K562 (cell line): Measurements from ENCODE around the gene LDLR.

Experiments
- CEBPB ChIP-seq: fragments of 450-650 bp; IDR thresholded peaks from 2 replicates; pipeline ENCODE4 v1.6.1; 2016; ENCODE audit warnings: missing genetic modification characterization, missing compliant biosample characterization
- CTCF ChIP-seq, 3 experiments: IDR thresholded peaks in 2 of 3; conservative IDR thresholded peaks in 1 of 3; 2 replicates each; pipeline ENCODE4 v1.5.1; 2011 to 2012; ENCODE audit warnings: low read length in 3 of 3, mild to moderate bottlenecking in 3 of 3, control low read depth in 2 of 3, improper control_type of control experiment in 1 of 3, inconsistent platforms in 1 of 3, low read depth in 1 of 3, mixed read lengths in 1 of 3, moderate library complexity in 1 of 3; ENCODE audit not compliant: insufficient read depth in 2 of 3
- ETV6 ChIP-seq, 3 experiments: fragments of 150-350 bp in 1 of 3; sonication (generic) in 1 of 3; formaldehyde crosslinking in 1 of 3; IDR thresholded peaks; 2 replicates each; pipeline versions ENCODE4 v1.6.1 to v1.8.0; 2014 to 2022; ENCODE audit warnings: borderline replicate concordance in 2 of 3, low read depth in 2 of 3, antibody characterized with exemption in 1 of 3, low read length in 1 of 3, mild to moderate bottlenecking in 1 of 3, missing genetic modification reagents in 1 of 3
- KLF6 ChIP-seq: fragments of 250-450 bp; sonication (Bioruptor Pico); IDR thresholded peaks from 2 replicates; pipeline ENCODE4 v1.4.0; 2020; ENCODE audit warnings: mild to moderate bottlenecking, moderate library complexity, borderline replicate concordance
- POLR2A ChIP-seq: fragments of 450-650 bp; conservative IDR thresholded peaks from 2 replicates; pipeline ENCODE4 v1.6.1; 2016
- POLR2AphosphoS5 ChIP-seq: IDR thresholded peaks from 2 replicates; pipeline ENCODE4 v1.6.1; 2011; ENCODE audit warnings: mild to moderate bottlenecking, low read depth, low read length, moderate library complexity; ENCODE audit not compliant: control insufficient read depth, insufficient read depth
- TF ChIP-seq, protein P1 (sequence below), 2 experiments: IDR thresholded peaks in 1 of 2; conservative IDR thresholded peaks in 1 of 2; 2 replicates each; pipeline ENCODE4 v1.6.1; 2016; ENCODE audit warnings: low read depth in 2 of 2, mild to moderate bottlenecking in 1 of 2, missing compliant biosample characterization in 1 of 2, missing genetic modification characterization in 1 of 2, moderate library complexity in 1 of 2

DNA sequence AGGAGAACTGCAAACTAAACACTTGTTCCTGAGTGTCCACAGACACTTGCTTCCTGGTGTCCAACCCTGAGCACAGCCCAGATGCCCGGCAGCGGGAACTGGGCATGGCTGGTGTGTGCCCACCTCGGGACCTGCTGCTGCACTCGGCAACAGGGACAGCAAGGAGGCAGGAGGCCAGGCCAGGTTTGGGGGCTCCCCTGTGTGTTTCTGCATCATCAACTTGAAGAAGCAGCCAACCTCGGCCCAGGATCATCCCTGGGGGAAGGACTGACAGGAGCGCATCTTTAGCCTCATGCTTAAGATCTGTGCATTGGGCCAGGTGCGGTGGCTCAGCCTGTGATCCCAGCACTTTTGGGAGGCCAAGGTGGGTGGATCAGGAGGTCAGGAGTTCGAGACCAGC is 35.1 kb upstream of the LDLR start:
- TF ChIP-seq POLR2A, result no peak
- TF ChIP-seq CTCF (IDR thresholded peaks at IDR 0.05 in 2 of 3, conservative IDR thresholded peaks at IDR 0.05 in 1 of 3; ENCODE audit: insufficient read depth in 2 of 3, low read depth in 1 of 3, low read length in 3 of 3), result no peak
- TF ChIP-seq, protein P1, sequence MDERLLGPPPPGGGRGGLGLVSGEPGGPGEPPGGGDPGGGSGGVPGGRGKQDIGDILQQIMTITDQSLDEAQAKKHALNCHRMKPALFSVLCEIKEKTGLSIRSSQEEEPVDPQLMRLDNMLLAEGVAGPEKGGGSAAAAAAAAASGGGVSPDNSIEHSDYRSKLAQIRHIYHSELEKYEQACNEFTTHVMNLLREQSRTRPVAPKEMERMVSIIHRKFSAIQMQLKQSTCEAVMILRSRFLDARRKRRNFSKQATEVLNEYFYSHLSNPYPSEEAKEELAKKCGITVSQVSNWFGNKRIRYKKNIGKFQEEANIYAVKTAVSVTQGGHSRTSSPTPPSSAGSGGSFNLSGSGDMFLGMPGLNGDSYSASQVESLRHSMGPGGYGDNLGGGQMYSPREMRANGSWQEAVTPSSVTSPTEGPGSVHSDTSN (CRISPR knock-in tag; IDR thresholded peaks at IDR 0.05; ENCODE audit: low read depth), result no peak
- TF ChIP-seq, protein P1 (tag; conservative IDR thresholded peaks at IDR 0.05; ENCODE audit: low read depth), result no peak
- no peak for TF ChIP-seq ETV6 (IDR thresholded peaks at IDR 0.05; ENCODE audit: borderline replicate concordance in 1 of 2, low read depth in 2 of 2, low read length in 1 of 2)
- no peak for TF ChIP-seq ETV6 (CRISPR knock-in tag; IDR thresholded peaks at IDR 0.05; ENCODE audit: borderline replicate concordance)
- TF ChIP-seq POLR2AphosphoS5, result no peak
- no peak for TF ChIP-seq KLF6 (CRISPR knock-in tag)
- TF ChIP-seq CEBPB, result no peak
